RWPE2 (cell line): ENCODE results near the gene SLC45A1.

ENCODE experiments used
- ATAC-seq: fragments of 200-7000 bp; cut with Tn5 transposase; 3 replicates; pipeline ENCODE4 v1.9.1; 2021; ENCODE audit warnings: low read depth
- DNase-seq: peaks from one replicate; pipeline ENCODE4 v3.0.0-alpha.2; 2020; ENCODE audit warnings: low spot score
- H3K27ac ChIP-seq: fragments of 450-650 bp; 2 replicates; pipeline ENCODE4 v1.5.1; 2017; ENCODE audit warnings: mild to moderate bottlenecking; ENCODE audit not compliant: poor library complexity, severe bottlenecking
- H3K27me3 ChIP-seq: fragments of 250-450 bp; sonication (Bioruptor Pico); 2 replicates; pipeline ENCODE4 v1.5.1; 2021; ENCODE audit warnings: mild to moderate bottlenecking, moderate library complexity; ENCODE audit not compliant: insufficient read depth, poor library complexity, severe bottlenecking
- H3K36me3 ChIP-seq: fragments of 250-450 bp; sonication (Bioruptor Pico); 2 replicates; pipeline ENCODE4 v1.5.1; 2020; ENCODE audit warnings: low read depth, mild to moderate bottlenecking, moderate library complexity
- H3K4me1 ChIP-seq: fragments of 250-450 bp; sonication (Bioruptor Pico); 2 replicates; pipeline ENCODE4 v1.5.1; 2021; ENCODE audit warnings: mild to moderate bottlenecking, moderate library complexity; ENCODE audit not compliant: insufficient read depth, poor library complexity, severe bottlenecking
- H3K4me3 ChIP-seq: fragments of 250-450 bp; sonication (Bioruptor Pico); 2 replicates; pipeline ENCODE4 v1.5.1; 2021; ENCODE audit warnings: mild to moderate bottlenecking, moderate library complexity; ENCODE audit not compliant: severe bottlenecking
- H3K9me3 ChIP-seq: fragments of 250-450 bp; sonication (Bioruptor Pico); 2 replicates; pipeline ENCODE4 v1.5.1; 2021; ENCODE audit warnings: mild to moderate bottlenecking, moderate library complexity; ENCODE audit not compliant: severe bottlenecking
- CTCF ChIP-seq: fragments of 450-650 bp; IDR thresholded peaks from one replicate; pipeline ENCODE4 v1.5.1; 2017; ENCODE audit warnings: mild to moderate bottlenecking, moderate library complexity; ENCODE audit not compliant: poor library complexity, severe bottlenecking

The SLC45A1 gene

GRCh38 chr1:8281843-8282509 is 35.9 kb upstream of the SLC45A1 start:
- no peak for TF ChIP-seq CTCF
- Histone ChIP-seq H3K4me3 (no peak overlapping the region), H3K4me1 (peaks cover 7% of the 10 kb centered on the region), H3K36me3 (no peaks in the 10 kb centered on the region), H3K27ac (no peak overlapping the region), H3K9me3 (no peaks in the 10 kb centered on the region), H3K27me3 (no peaks in the 10 kb centered on the region)
- no peak for ATAC-seq
- no peak for DNase-seq

GRCh38 chr1:8283058-8283884 is 34.6 kb upstream of the SLC45A1 start:
- no peaks in the 10 kb centered on the region for H3K9me3 ChIP-seq
- H3K4me3 ChIP-seq, result no peak overlapping the region
- H3K27me3 ChIP-seq, result no peaks in the 10 kb centered on the region
- ATAC-seq, result no peak
- no peak overlapping the region for H3K27ac ChIP-seq
- H3K36me3 ChIP-seq, result no peaks in the 10 kb centered on the region
- peaks cover 7% of the 10 kb centered on the region for H3K4me1 ChIP-seq
- no peak for TF ChIP-seq CTCF
- no peak for DNase-seq

GRCh38 chr1:8284127-8284526 is 33.8 kb upstream of the SLC45A1 start:
- Histone ChIP-seq H3K27me3 (no peaks in the 10 kb centered on the region), H3K27ac (no peak overlapping the region), H3K9me3 (no peaks in the 10 kb centered on the region), H3K4me1 (peaks cover 7% of the 10 kb centered on the region), H3K4me3 (no peak overlapping the region), H3K36me3 (no peaks in the 10 kb centered on the region)
- TF ChIP-seq CTCF, result no peak
- DNase-seq (no peak), ATAC-seq (peak; percentile 45; the same call in 1 of the 3 replicates)

- peak; percentile 49; the same call in 1 of the 3 replicates for ATAC-seq
These were observed 32.8 kb upstream of the SLC45A1 start for GRCh38 chr1:8285103-8285502.

More at GRCh38 chr1:8285103-8285502, 32.8 kb upstream of the SLC45A1 start:
- no peaks in the 10 kb centered on the region for H3K9me3 ChIP-seq
- no peak for DNase-seq
- TF ChIP-seq CTCF, result no peak
- no peak overlapping the region for H3K27ac ChIP-seq
- no peak overlapping the region for H3K4me3 ChIP-seq
- H3K27me3 ChIP-seq, result no peaks in the 10 kb centered on the region
- peaks cover 7% of the 10 kb centered on the region for H3K4me1 ChIP-seq
- no peaks in the 10 kb centered on the region for H3K36me3 ChIP-seq
